ENCODE results near the gene EYA2. TPM values are rescaled to one million over a fixed set of nuclear protein-coding genes. Genes with fewer than 3 reads are reported as not detected.

Gene EYA2
- total RNA-seq, 1 donor from 2014 or later = 1.8 TPM

DNA sequence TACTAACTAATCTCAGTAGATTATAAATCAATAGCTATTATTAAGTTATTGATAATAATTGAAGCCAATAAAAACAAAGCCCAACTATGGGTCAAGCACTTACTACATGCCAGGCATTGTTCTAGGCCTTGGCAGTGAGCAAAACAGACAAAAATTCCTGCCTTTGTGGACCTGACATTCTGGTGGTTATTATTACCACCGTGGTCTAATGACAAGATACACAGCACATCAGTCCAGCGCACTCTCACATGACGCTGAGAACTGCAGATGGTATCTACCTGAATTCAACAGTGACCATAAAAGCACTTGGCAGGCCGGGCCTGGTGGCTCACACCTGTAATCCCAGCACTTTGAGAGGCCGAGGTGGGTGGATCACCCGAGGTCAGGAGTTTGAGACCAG, 340.5 kb downstream of the EYA2 start:
- Histone ChIP-seq H3K79me2 (ENCODE audit: low read depth) (peaks cover 49% of the 10 kb centered on the region), H3K4me1 (peaks cover 4% of the 10 kb centered on the region), H3K4me2 (no peak overlapping the region), H3K9ac (no peak overlapping the region), H3K27me3 (no peaks in the 10 kb centered on the region), H3K27ac (no peak overlapping the region), H4K20me1 (ENCODE audit: low read depth) (peaks cover 2% of the 10 kb centered on the region), H3K4me3 (no peak overlapping the region), H3F3A (ENCODE audit: low read depth) (peaks cover 12% of the 10 kb centered on the region), H2AFZ (replicated peaks) (no peak overlapping the region), H3K9me3 (ENCODE audit: low read depth) (no peaks in the 10 kb centered on the region), H3K36me3 (peaks cover 19% of the 10 kb centered on the region)
- DNase-seq (ENCODE audit: low spot score) = no peak
- Mint-ChIP-seq H3K27me3 (ENCODE audit: insufficient read depth, low read depth) (peaks cover 5% of the 10 kb centered on the region), H3K4me3 (no peak overlapping the region), H3K36me3 (peaks cover 39% of the 10 kb centered on the region), H3K9me3 (no peaks in the 10 kb centered on the region), H3K4me1 (peaks cover 7% of the 10 kb centered on the region), H3K27ac (no peak overlapping the region)
- TF ChIP-seq, protein P1, sequence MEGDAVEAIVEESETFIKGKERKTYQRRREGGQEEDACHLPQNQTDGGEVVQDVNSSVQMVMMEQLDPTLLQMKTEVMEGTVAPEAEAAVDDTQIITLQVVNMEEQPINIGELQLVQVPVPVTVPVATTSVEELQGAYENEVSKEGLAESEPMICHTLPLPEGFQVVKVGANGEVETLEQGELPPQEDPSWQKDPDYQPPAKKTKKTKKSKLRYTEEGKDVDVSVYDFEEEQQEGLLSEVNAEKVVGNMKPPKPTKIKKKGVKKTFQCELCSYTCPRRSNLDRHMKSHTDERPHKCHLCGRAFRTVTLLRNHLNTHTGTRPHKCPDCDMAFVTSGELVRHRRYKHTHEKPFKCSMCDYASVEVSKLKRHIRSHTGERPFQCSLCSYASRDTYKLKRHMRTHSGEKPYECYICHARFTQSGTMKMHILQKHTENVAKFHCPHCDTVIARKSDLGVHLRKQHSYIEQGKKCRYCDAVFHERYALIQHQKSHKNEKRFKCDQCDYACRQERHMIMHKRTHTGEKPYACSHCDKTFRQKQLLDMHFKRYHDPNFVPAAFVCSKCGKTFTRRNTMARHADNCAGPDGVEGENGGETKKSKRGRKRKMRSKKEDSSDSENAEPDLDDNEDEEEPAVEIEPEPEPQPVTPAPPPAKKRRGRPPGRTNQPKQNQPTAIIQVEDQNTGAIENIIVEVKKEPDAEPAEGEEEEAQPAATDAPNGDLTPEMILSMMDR (IDR thresholded peaks at IDR 0.05) = no peak
- TF ChIP-seq EZH2phosphoT487 (IDR thresholded peaks at IDR 0.05) (no peak), EZH2 (IDR thresholded peaks at IDR 0.05) (no peak)

DNA sequence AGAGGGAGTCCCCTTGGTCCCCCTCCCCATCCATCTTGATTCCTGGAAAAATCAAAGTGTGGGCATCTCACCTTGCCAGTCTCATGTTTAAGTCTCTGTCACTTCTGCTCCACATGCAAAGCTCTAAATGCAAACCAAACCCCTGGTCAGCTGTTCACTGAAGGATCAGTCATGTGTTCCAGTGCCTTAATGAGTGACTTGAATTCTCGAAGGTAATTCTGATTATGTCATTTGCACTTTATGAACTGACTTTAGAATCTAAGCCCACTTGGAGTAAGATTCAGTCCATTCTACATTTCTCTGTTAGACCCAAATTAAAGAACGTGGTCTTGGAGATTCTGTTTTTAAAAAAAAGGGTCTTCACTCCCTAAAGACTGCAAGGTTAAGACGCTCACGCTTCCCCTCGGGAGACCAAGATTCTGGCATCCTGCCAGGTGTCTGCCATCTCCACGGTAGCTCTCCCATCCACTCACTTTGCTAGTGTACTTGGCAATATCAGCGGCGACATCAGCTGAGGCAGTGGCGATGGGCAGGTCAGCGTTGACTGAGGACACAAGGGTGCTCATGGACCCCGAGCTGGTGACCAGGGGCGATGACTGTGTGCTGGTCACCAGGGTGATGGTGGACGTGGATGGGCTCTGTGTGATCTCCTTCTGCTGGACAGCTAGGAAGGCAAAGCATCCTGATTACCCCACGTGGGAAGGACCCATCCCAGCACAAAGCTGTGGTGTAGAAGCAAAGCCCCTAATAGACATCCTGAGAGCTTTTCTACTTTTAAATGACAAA, 341.4 kb downstream of the EYA2 start:
- Mint-ChIP-seq H3K27ac (peak overlapping the region; percentile 60), H3K9me3 (no peaks in the 10 kb centered on the region), H3K4me3 (no peak overlapping the region), H3K36me3 (peaks cover 35% of the 10 kb centered on the region), H3K27me3 (ENCODE audit: insufficient read depth, low read depth) (peaks cover 5% of the 10 kb centered on the region), H3K4me1 (peaks cover 6% of the 10 kb centered on the region)
- TF ChIP-seq, protein P1 (IDR thresholded peaks at IDR 0.05) = no peak
- TF ChIP-seq EZH2phosphoT487 (IDR thresholded peaks at IDR 0.05) = no peak
- no peak for TF ChIP-seq EZH2 (IDR thresholded peaks at IDR 0.05)
- Histone ChIP-seq H3K9me3 (ENCODE audit: low read depth) (no peaks in the 10 kb centered on the region), H3K4me2 (no peak overlapping the region), H3K4me1 (peaks cover 4% of the 10 kb centered on the region), H3K27ac (no peak overlapping the region), H3K36me3 (peaks cover 19% of the 10 kb centered on the region), H3K27me3 (no peaks in the 10 kb centered on the region), H3F3A (ENCODE audit: low read depth) (peaks cover 12% of the 10 kb centered on the region), H2AFZ (replicated peaks) (no peak overlapping the region), H3K79me2 (ENCODE audit: low read depth) (peaks cover 51% of the 10 kb centered on the region), H3K4me3 (no peak overlapping the region), H4K20me1 (ENCODE audit: low read depth) (peaks cover 2% of the 10 kb centered on the region), H3K9ac (no peak overlapping the region)
- no peak for DNase-seq (ENCODE audit: low spot score)

DNA sequence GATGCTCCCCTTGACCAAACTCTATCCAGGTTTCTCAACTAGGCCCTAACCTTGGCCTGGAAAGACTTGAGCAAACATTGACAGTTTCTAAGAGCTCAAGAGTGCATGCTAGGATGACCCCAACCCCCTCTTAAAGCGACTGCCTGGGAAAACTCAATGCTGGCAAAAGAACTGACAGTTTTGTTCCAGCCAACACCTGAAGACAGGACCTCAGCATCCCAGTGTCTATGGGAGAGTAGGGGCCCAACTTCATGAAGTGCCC, 341.9 kb downstream of the EYA2 start:
- H3K9me3 ChIP-seq (ENCODE audit: low read depth) = no peaks in the 10 kb centered on the region
- no peak overlapping the region for H3K4me3 Mint-ChIP-seq
- H3K36me3 Mint-ChIP-seq = peaks cover 35% of the 10 kb centered on the region
- TF ChIP-seq EZH2 (IDR thresholded peaks at IDR 0.05) = no peak
- TF ChIP-seq, protein P1 (IDR thresholded peaks at IDR 0.05) = no peak
- no peak for TF ChIP-seq EZH2phosphoT487 (IDR thresholded peaks at IDR 0.05)
- DNase-seq (ENCODE audit: low spot score) = no peak
- H3K4me3 ChIP-seq = no peak overlapping the region
- peaks cover 5% of the 10 kb centered on the region for H3K27me3 Mint-ChIP-seq (ENCODE audit: insufficient read depth, low read depth)
- H3K4me1 Mint-ChIP-seq = peaks cover 2% of the 10 kb centered on the region
- H3K4me2 ChIP-seq = no peak overlapping the region
- H4K20me1 ChIP-seq (ENCODE audit: low read depth) = peaks cover 2% of the 10 kb centered on the region
- peaks cover 19% of the 10 kb centered on the region for H3K36me3 ChIP-seq
- H3K9ac ChIP-seq = no peak overlapping the region
- H3K27me3 ChIP-seq = no peaks in the 10 kb centered on the region
- H3K79me2 ChIP-seq (ENCODE audit: low read depth) = peaks cover 51% of the 10 kb centered on the region
- H3K4me1 ChIP-seq = no peaks in the 10 kb centered on the region
- no peak overlapping the region for H3K27ac Mint-ChIP-seq
- H3K27ac ChIP-seq = no peak overlapping the region
- H3F3A ChIP-seq (ENCODE audit: low read depth) = peaks cover 12% of the 10 kb centered on the region
- H3K9me3 Mint-ChIP-seq = no peaks in the 10 kb centered on the region
- no peak overlapping the region for H2AFZ ChIP-seq (replicated peaks)
